Sigmoid colon (tissue), 4 donors: ENCODE data around the gene MYO5B.

Source experiments
- CTCF ChIP-seq, 4 experiments: fragments of 450-650 bp in 3 of 4; fragments of 200-600 bp in 1 of 4; IDR thresholded peaks; one replicate each; pipeline ENCODE4 v1.5.1; 2016 to 2019; ENCODE audit warnings: antibody characterized with exemption in 4 of 4, mild to moderate bottlenecking in 3 of 4, moderate library complexity in 2 of 4
- POLR2AphosphoS5 ChIP-seq, 4 donors: sonication (generic); formaldehyde crosslinking; IDR thresholded peaks; one replicate each; pipeline ENCODE4 v1.6.1; 2017; ENCODE audit warnings: antibody characterized with exemption in 4 of 4

DNA sequence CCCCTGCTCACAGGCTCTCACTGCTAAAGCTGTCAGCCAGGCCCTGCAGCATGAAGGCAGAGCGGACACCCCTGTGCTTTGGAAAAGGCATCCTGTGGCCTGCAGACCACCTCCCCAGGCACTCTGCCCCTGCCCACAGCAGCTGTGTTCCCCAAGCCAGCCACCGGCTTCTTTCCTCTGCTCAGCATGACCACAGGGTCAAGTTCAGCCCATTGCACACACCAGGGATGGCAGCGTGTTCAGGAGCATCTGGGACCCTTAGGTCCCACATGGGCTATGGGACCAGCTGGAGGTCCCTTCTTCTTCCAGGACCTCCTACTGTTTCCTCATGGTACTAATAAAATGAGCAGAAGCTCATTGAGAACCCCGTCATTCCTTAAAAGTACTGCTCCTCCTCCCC is 263.2 kb downstream of the MYO5B start:
- TF ChIP-seq CTCF (IDR thresholded peaks at IDR 0.05) = no peak
- no peak for TF ChIP-seq POLR2AphosphoS5 (IDR thresholded peaks at IDR 0.05)
